Measurements from ENCODE around the gene TAX1BP1.

Gene TAX1BP1

GRCh38 chr7:27739909-27740448, at the start of gene TAX1BP1:
TAX1BP1 (plus strand) TSS chr7:27740162; CDS start chr7:27748525, 8,363 bp downstream.
- peak within 1 kb of the TSS; percentile 87 for H3K4me3 ChIP-seq (ENCODE audit: low read length)
- peak within 1 kb of the TSS; percentile 87 for H3K27ac ChIP-seq (ENCODE audit: low read depth, low read length)
- H3K4me1 ChIP-seq (ENCODE audit: control insufficient read depth, insufficient read depth, low read length) = peaks cover 9% of the 10 kb centered on the region
- H3K36me3 ChIP-seq (ENCODE audit: control insufficient read depth, insufficient read depth, low read length) = no peaks in the 10 kb centered on the region
- H3K27me3 ChIP-seq (ENCODE audit: control insufficient read depth, insufficient read depth, low read length) = no peaks in the 10 kb centered on the region
- H3K9ac ChIP-seq (ENCODE audit: low read length) = peak within 1 kb of the TSS; percentile 45

- Histone ChIP-seq H3K27ac (ENCODE audit: low read depth, low read length) (no peak overlapping the region), H3K27me3 (ENCODE audit: control insufficient read depth, insufficient read depth, low read length) (no peaks in the 10 kb centered on the region)
Measured at GRCh38 chr7:27690649-27691048, 49.3 kb upstream of the TAX1BP1 start.

GRCh38 chr7:27693794-27694193, 46.2 kb upstream of the TAX1BP1 start:
- no peaks in the 10 kb centered on the region for H3K27me3 ChIP-seq (ENCODE audit: control insufficient read depth, insufficient read depth, low read length)
- no peaks in the 10 kb centered on the region for H3K36me3 ChIP-seq (ENCODE audit: control insufficient read depth, insufficient read depth, low read length)
- no peaks in the 10 kb centered on the region for H3K4me1 ChIP-seq (ENCODE audit: control insufficient read depth, insufficient read depth, low read length)
- H3K4me3 ChIP-seq (ENCODE audit: low read length) = no peak overlapping the region
- H3K9ac ChIP-seq (ENCODE audit: low read length) = no peak overlapping the region
- no peak overlapping the region for H3K27ac ChIP-seq (ENCODE audit: low read depth, low read length)

More at GRCh38 chr7:27690649-27691048, 49.3 kb upstream of the TAX1BP1 start:
- Histone ChIP-seq H3K4me1 (ENCODE audit: control insufficient read depth, insufficient read depth, low read length) (no peaks in the 10 kb centered on the region), H3K4me3 (ENCODE audit: low read length) (no peak overlapping the region), H3K9ac (ENCODE audit: low read length) (no peak overlapping the region), H3K36me3 (ENCODE audit: control insufficient read depth, insufficient read depth, low read length) (no peaks in the 10 kb centered on the region)

- H3K36me3 ChIP-seq (ENCODE audit: control insufficient read depth, insufficient read depth, low read length) = no peaks in the 10 kb centered on the region
- H3K9ac ChIP-seq (ENCODE audit: low read length) = no peak overlapping the region
- H3K4me1 ChIP-seq (ENCODE audit: control insufficient read depth, insufficient read depth, low read length) = no peaks in the 10 kb centered on the region
- H3K27ac ChIP-seq (ENCODE audit: low read depth, low read length) = no peak overlapping the region
- H3K4me3 ChIP-seq (ENCODE audit: low read length) = no peak overlapping the region
- H3K27me3 ChIP-seq (ENCODE audit: control insufficient read depth, insufficient read depth, low read length) = no peaks in the 10 kb centered on the region
Measured at GRCh38 chr7:27695096-27695495, 44.9 kb upstream of the TAX1BP1 start.

GRCh38 chr7:27697861-27698430, 42.0 kb upstream of the TAX1BP1 start:
- Histone ChIP-seq H3K36me3 (ENCODE audit: control insufficient read depth, insufficient read depth, low read length) (no peaks in the 10 kb centered on the region), H3K4me1 (ENCODE audit: control insufficient read depth, insufficient read depth, low read length) (no peaks in the 10 kb centered on the region), H3K27ac (ENCODE audit: low read depth, low read length) (no peak overlapping the region), H3K9ac (ENCODE audit: low read length) (no peak overlapping the region), H3K27me3 (ENCODE audit: control insufficient read depth, insufficient read depth, low read length) (no peaks in the 10 kb centered on the region), H3K4me3 (ENCODE audit: low read length) (no peak overlapping the region)

- Histone ChIP-seq H3K36me3 (ENCODE audit: control insufficient read depth, insufficient read depth, low read length) (no peaks in the 10 kb centered on the region), H3K27me3 (ENCODE audit: control insufficient read depth, insufficient read depth, low read length) (no peaks in the 10 kb centered on the region), H3K27ac (ENCODE audit: low read depth, low read length) (no peak overlapping the region), H3K4me1 (ENCODE audit: control insufficient read depth, insufficient read depth, low read length) (no peaks in the 10 kb centered on the region), H3K4me3 (ENCODE audit: low read length) (no peak overlapping the region), H3K9ac (ENCODE audit: low read length) (no peak overlapping the region)
Measured at GRCh38 chr7:27699751-27700150, 40.2 kb upstream of the TAX1BP1 start.

GRCh38 chr7:27700501-27700900, 39.5 kb upstream of the TAX1BP1 start:
- H3K4me1 ChIP-seq (ENCODE audit: control insufficient read depth, insufficient read depth, low read length) = no peaks in the 10 kb centered on the region
- H3K9ac ChIP-seq (ENCODE audit: low read length) = no peak overlapping the region
- no peak overlapping the region for H3K4me3 ChIP-seq (ENCODE audit: low read length)
- H3K27me3 ChIP-seq (ENCODE audit: control insufficient read depth, insufficient read depth, low read length) = no peaks in the 10 kb centered on the region
- H3K36me3 ChIP-seq (ENCODE audit: control insufficient read depth, insufficient read depth, low read length) = no peaks in the 10 kb centered on the region
- no peak overlapping the region for H3K27ac ChIP-seq (ENCODE audit: low read depth, low read length)

- H3K36me3 ChIP-seq (ENCODE audit: control insufficient read depth, insufficient read depth, low read length) = no peaks in the 10 kb centered on the region
- no peak overlapping the region for H3K4me3 ChIP-seq (ENCODE audit: low read length)
- H3K9ac ChIP-seq (ENCODE audit: low read length) = no peak overlapping the region
- no peaks in the 10 kb centered on the region for H3K27me3 ChIP-seq (ENCODE audit: control insufficient read depth, insufficient read depth, low read length)
- no peak overlapping the region for H3K27ac ChIP-seq (ENCODE audit: low read depth, low read length)
- no peaks in the 10 kb centered on the region for H3K4me1 ChIP-seq (ENCODE audit: control insufficient read depth, insufficient read depth, low read length)
Measured at GRCh38 chr7:27703181-27703580, 36.8 kb upstream of the TAX1BP1 start.

- no peak overlapping the region for H3K4me3 ChIP-seq (ENCODE audit: low read length)
- H3K27ac ChIP-seq (ENCODE audit: low read depth, low read length) = no peak overlapping the region
- no peak overlapping the region for H3K9ac ChIP-seq (ENCODE audit: low read length)
- no peaks in the 10 kb centered on the region for H3K4me1 ChIP-seq (ENCODE audit: control insufficient read depth, insufficient read depth, low read length)
- no peaks in the 10 kb centered on the region for H3K27me3 ChIP-seq (ENCODE audit: control insufficient read depth, insufficient read depth, low read length)
- H3K36me3 ChIP-seq (ENCODE audit: control insufficient read depth, insufficient read depth, low read length) = no peaks in the 10 kb centered on the region
Measured at GRCh38 chr7:27704422-27705199, 35.4 kb upstream of the TAX1BP1 start.

- H3K9ac ChIP-seq (ENCODE audit: low read length) = no peak overlapping the region
- H3K27me3 ChIP-seq (ENCODE audit: control insufficient read depth, insufficient read depth, low read length) = no peaks in the 10 kb centered on the region
- no peaks in the 10 kb centered on the region for H3K36me3 ChIP-seq (ENCODE audit: control insufficient read depth, insufficient read depth, low read length)
- H3K4me1 ChIP-seq (ENCODE audit: control insufficient read depth, insufficient read depth, low read length) = no peaks in the 10 kb centered on the region
- no peak overlapping the region for H3K4me3 ChIP-seq (ENCODE audit: low read length)
- H3K27ac ChIP-seq (ENCODE audit: low read depth, low read length) = no peak overlapping the region
Measured at GRCh38 chr7:27705200-27705594, 34.8 kb upstream of the TAX1BP1 start.

- Histone ChIP-seq H3K36me3 (ENCODE audit: control insufficient read depth, insufficient read depth, low read length) (no peaks in the 10 kb centered on the region), H3K27ac (ENCODE audit: low read depth, low read length) (no peak overlapping the region), H3K4me1 (ENCODE audit: control insufficient read depth, insufficient read depth, low read length) (no peaks in the 10 kb centered on the region), H3K27me3 (ENCODE audit: control insufficient read depth, insufficient read depth, low read length) (no peaks in the 10 kb centered on the region), H3K9ac (ENCODE audit: low read length) (no peak overlapping the region), H3K4me3 (ENCODE audit: low read length) (no peak overlapping the region)
Measured at GRCh38 chr7:27708485-27708884, 31.5 kb upstream of the TAX1BP1 start.

- H3K27ac ChIP-seq (ENCODE audit: low read depth, low read length) = no peak overlapping the region
- no peaks in the 10 kb centered on the region for H3K4me1 ChIP-seq (ENCODE audit: control insufficient read depth, insufficient read depth, low read length)
- no peaks in the 10 kb centered on the region for H3K27me3 ChIP-seq (ENCODE audit: control insufficient read depth, insufficient read depth, low read length)
- H3K9ac ChIP-seq (ENCODE audit: low read length) = no peak overlapping the region
- H3K36me3 ChIP-seq (ENCODE audit: control insufficient read depth, insufficient read depth, low read length) = no peaks in the 10 kb centered on the region
- H3K4me3 ChIP-seq (ENCODE audit: low read length) = no peak overlapping the region
Measured at GRCh38 chr7:27709137-27710075, 30.6 kb upstream of the TAX1BP1 start.
